ENCODE results near the gene ENO4.

- TF ChIP-seq CTCF (IDR thresholded peaks at IDR 0.05) (no peak), NR2C2 (CRISPR knock-in tag; IDR thresholded peaks at IDR 0.05) (no peak), NFE2L1 (CRISPR knock-in tag; IDR thresholded peaks at IDR 0.05) (no peak), CREM (CRISPR knock-in tag; IDR thresholded peaks at IDR 0.05) (no peak), ZNF121 (CRISPR knock-in tag; IDR thresholded peaks at IDR 0.05) (no peak), ZBTB21 (CRISPR knock-in tag; IDR thresholded peaks at IDR 0.05; ENCODE audit: borderline replicate concordance) (no peak), TEAD4 (CRISPR knock-in tag; IDR thresholded peaks at IDR 0.05) (no peak), ATF3 (CRISPR knock-in tag; conservative IDR thresholded peaks at IDR 0.05) (no peak), ATF1 (CRISPR knock-in tag; IDR thresholded peaks at IDR 0.05) (no peak), FOXJ3 (CRISPR knock-in tag; IDR thresholded peaks at IDR 0.05; ENCODE audit: borderline replicate concordance) (no peak), ZNF512 (CRISPR knock-in tag; IDR thresholded peaks at IDR 0.05; ENCODE audit: borderline replicate concordance) (no peak), ZNF317 (CRISPR knock-in tag; IDR thresholded peaks at IDR 0.05; ENCODE audit: borderline replicate concordance, low read depth) (no peak), USF2 (CRISPR knock-in tag; IDR thresholded peaks at IDR 0.05) (no peak)
Observed at GRCh38 chr10:116845823-116846222, 3.5 kb upstream of the ENO4 start.

Data from WTC11 (cell line).